C4-2B (cell line): ENCODE measurements around the gene HDHD3.

Source experiments
- CTCF ChIP-seq: fragments of 450-650 bp; conservative IDR thresholded peaks from 2 replicates; pipeline ENCODE4 v1.5.1; 2017; ENCODE audit warnings: mild to moderate bottlenecking
- ZFX ChIP-seq: fragments of 450-650 bp; IDR thresholded peaks from 2 replicates; pipeline ENCODE4 v1.6.1; 2017

- TF ChIP-seq CTCF (no peak), ZFX (no peak)
These were observed 24.8 kb downstream of the HDHD3 start for GRCh38 chr9:113352006-113352405.
